Measurements from ENCODE around the gene CRYBG1. TPM values are rescaled to one million over a fixed set of nuclear protein-coding genes. Genes with fewer than 3 reads are reported as not detected.

Gene CRYBG1
- total and polyA plus RNA-seq, 2 donors: 12.2 to 22.2 TPM

- Histone ChIP-seq H3K9me3 (ENCODE audit: control insufficient read depth in 2 of 2, insufficient read depth in 1 of 2, low read length in 1 of 2) (no peaks in the 10 kb centered on the region), H3K4me3 (ENCODE audit: low read length in 2 of 2) (no peak overlapping the region), H3K36me3 (ENCODE audit: control insufficient read depth in 2 of 2, insufficient read depth in 2 of 2, low read length in 1 of 2) (no peaks in the 10 kb centered on the region), H3K4me1 (ENCODE audit: control insufficient read depth in 2 of 2, insufficient read depth in 2 of 2, low read length in 2 of 2) (peaks cover 3 to 4% of the 10 kb centered on the region in 2 donors), H3K27ac (ENCODE audit: low read depth in 1 of 2, low read length in 1 of 2) (no peak overlapping the region), H3K27me3 (ENCODE audit: control insufficient read depth in 2 of 2, insufficient read depth in 1 of 2, low read length in 1 of 2) (no peaks in the 10 kb centered on the region)
- 97% methylated on average over 5 of the region's 5 CpGs for WGBS
- DNase-seq (ENCODE audit: low read depth in 6 of 9, low spot score in 9 of 9): no peak
Observed at GRCh38 chr6:106474466-106474865, 113.9 kb downstream of the CRYBG1 start.

- no peak for DNase-seq (ENCODE audit: low read depth in 6 of 9, low spot score in 9 of 9)
- H3K9me3 ChIP-seq (ENCODE audit: control insufficient read depth in 2 of 2, insufficient read depth in 1 of 2, low read length in 1 of 2): no peaks in the 10 kb centered on the region
- 93% methylated on average over 6 of the region's 6 CpGs for WGBS
- no peak overlapping the region for H3K27ac ChIP-seq (ENCODE audit: low read depth in 1 of 2, low read length in 1 of 2)
- H3K4me3 ChIP-seq (ENCODE audit: low read length in 2 of 2): no peak overlapping the region
- H3K36me3 ChIP-seq (ENCODE audit: control insufficient read depth in 2 of 2, insufficient read depth in 2 of 2, low read length in 1 of 2): no peaks in the 10 kb centered on the region
- no peaks in the 10 kb centered on the region for H3K27me3 ChIP-seq (ENCODE audit: control insufficient read depth in 2 of 2, insufficient read depth in 1 of 2, low read length in 1 of 2)
- peaks cover 3 to 4% of the 10 kb centered on the region in 2 donors for H3K4me1 ChIP-seq (ENCODE audit: control insufficient read depth in 2 of 2, insufficient read depth in 2 of 2, low read length in 2 of 2)
Observed at GRCh38 chr6:106475284-106475683, 114.8 kb downstream of the CRYBG1 start.

GRCh38 chr6:106476331-106477105 is 116.0 kb downstream of the CRYBG1 start:
- Histone ChIP-seq H3K9me3 (ENCODE audit: control insufficient read depth in 2 of 2, insufficient read depth in 1 of 2, low read length in 1 of 2) (no peaks in the 10 kb centered on the region), H3K36me3 (ENCODE audit: control insufficient read depth in 2 of 2, insufficient read depth in 2 of 2, low read length in 1 of 2) (no peaks in the 10 kb centered on the region), H3K27ac (ENCODE audit: low read depth in 1 of 2, low read length in 1 of 2) (no peak overlapping the region), H3K4me1 (ENCODE audit: control insufficient read depth in 2 of 2, insufficient read depth in 2 of 2, low read length in 2 of 2) (peaks cover 3 to 4% of the 10 kb centered on the region in 2 donors), H3K27me3 (ENCODE audit: control insufficient read depth in 2 of 2, insufficient read depth in 1 of 2, low read length in 1 of 2) (no peaks in the 10 kb centered on the region), H3K4me3 (ENCODE audit: low read length in 2 of 2) (no peak overlapping the region)
- 97% methylated on average over 2 of the region's 2 CpGs for WGBS
- DNase-seq (ENCODE audit: low read depth in 6 of 9, low spot score in 9 of 9): no peak

- Histone ChIP-seq H3K36me3 (ENCODE audit: control insufficient read depth in 2 of 2, insufficient read depth in 2 of 2, low read length in 1 of 2) (no peaks in the 10 kb centered on the region), H3K9me3 (ENCODE audit: control insufficient read depth in 2 of 2, insufficient read depth in 1 of 2, low read length in 1 of 2) (no peaks in the 10 kb centered on the region), H3K4me3 (ENCODE audit: low read length in 2 of 2) (no peak overlapping the region), H3K27ac (ENCODE audit: low read depth in 1 of 2, low read length in 1 of 2) (no peak overlapping the region), H3K27me3 (ENCODE audit: control insufficient read depth in 2 of 2, insufficient read depth in 1 of 2, low read length in 1 of 2) (no peaks in the 10 kb centered on the region), H3K4me1 (ENCODE audit: control insufficient read depth in 2 of 2, insufficient read depth in 2 of 2, low read length in 2 of 2) (peaks cover 3 to 4% of the 10 kb centered on the region in 2 donors)
- DNase-seq (ENCODE audit: low read depth in 6 of 9, low spot score in 9 of 9): peak in 1 of 9 donors; percentile 5
- WGBS: 29% methylated on average over 3 of the region's 3 CpGs
Observed at GRCh38 chr6:106477146-106477545, 116.6 kb downstream of the CRYBG1 start.

- H3K27ac ChIP-seq (ENCODE audit: low read depth in 1 of 2, low read length in 1 of 2): no peak overlapping the region
- H3K36me3 ChIP-seq (ENCODE audit: control insufficient read depth in 2 of 2, insufficient read depth in 2 of 2, low read length in 1 of 2): no peaks in the 10 kb centered on the region
- H3K4me3 ChIP-seq (ENCODE audit: low read length in 2 of 2): no peak overlapping the region
- no peaks in the 10 kb centered on the region for H3K9me3 ChIP-seq (ENCODE audit: control insufficient read depth in 2 of 2, insufficient read depth in 1 of 2, low read length in 1 of 2)
- no peaks in the 10 kb centered on the region for H3K27me3 ChIP-seq (ENCODE audit: control insufficient read depth in 2 of 2, insufficient read depth in 1 of 2, low read length in 1 of 2)
- WGBS: 51% methylated on average over 6 of the region's 6 CpGs
- peaks cover 3 to 4% of the 10 kb centered on the region in 2 donors for H3K4me1 ChIP-seq (ENCODE audit: control insufficient read depth in 2 of 2, insufficient read depth in 2 of 2, low read length in 2 of 2)
- DNase-seq (ENCODE audit: low read depth in 6 of 9, low spot score in 9 of 9): peak in 2 of 9 donors; percentile 9 to 13
Observed at GRCh38 chr6:106477790-106478189, 117.3 kb downstream of the CRYBG1 start.

GRCh38 chr6:106486236-106486635 is 125.7 kb downstream of the CRYBG1 start:
- Histone ChIP-seq H3K27ac (ENCODE audit: low read depth in 1 of 2, low read length in 1 of 2) (no peak overlapping the region), H3K36me3 (ENCODE audit: control insufficient read depth in 2 of 2, insufficient read depth in 2 of 2, low read length in 1 of 2) (no peaks in the 10 kb centered on the region), H3K27me3 (ENCODE audit: control insufficient read depth in 2 of 2, insufficient read depth in 1 of 2, low read length in 1 of 2) (no peaks in the 10 kb centered on the region), H3K4me3 (ENCODE audit: low read length in 2 of 2) (no peak overlapping the region), H3K9me3 (ENCODE audit: control insufficient read depth in 2 of 2, insufficient read depth in 1 of 2, low read length in 1 of 2) (no peaks in the 10 kb centered on the region), H3K4me1 (ENCODE audit: control insufficient read depth in 2 of 2, insufficient read depth in 2 of 2, low read length in 2 of 2) (no peaks in the 10 kb centered on the region)
- DNase-seq (ENCODE audit: low read depth in 6 of 9, low spot score in 9 of 9): no peak
- 99% methylated on average over 1 of the region's 1 CpG for WGBS

GRCh38 chr6:106488494-106489370 is 128.2 kb downstream of the CRYBG1 start:
- Histone ChIP-seq H3K27me3 (ENCODE audit: control insufficient read depth in 2 of 2, insufficient read depth in 1 of 2, low read length in 1 of 2) (no peaks in the 10 kb centered on the region), H3K36me3 (ENCODE audit: control insufficient read depth in 2 of 2, insufficient read depth in 2 of 2, low read length in 1 of 2) (no peaks in the 10 kb centered on the region), H3K9me3 (ENCODE audit: control insufficient read depth in 2 of 2, insufficient read depth in 1 of 2, low read length in 1 of 2) (no peaks in the 10 kb centered on the region), H3K4me1 (ENCODE audit: control insufficient read depth in 2 of 2, insufficient read depth in 2 of 2, low read length in 2 of 2) (no peaks in the 10 kb centered on the region), H3K4me3 (ENCODE audit: low read length in 2 of 2) (no peak overlapping the region), H3K27ac (ENCODE audit: low read depth in 1 of 2, low read length in 1 of 2) (no peak overlapping the region)
- whole genome bisulfite sequencing: 69% methylated on average over 4 of the region's 4 CpGs
- DNase-seq (ENCODE audit: low read depth in 6 of 9, low spot score in 9 of 9): no peak

GRCh38 chr6:106490030-106490429 is 129.5 kb downstream of the CRYBG1 start:
- H3K27ac ChIP-seq (ENCODE audit: low read depth in 1 of 2, low read length in 1 of 2): no peak overlapping the region
- no peaks in the 10 kb centered on the region for H3K36me3 ChIP-seq (ENCODE audit: control insufficient read depth in 2 of 2, insufficient read depth in 2 of 2, low read length in 1 of 2)
- DNase-seq (ENCODE audit: low read depth in 6 of 9, low spot score in 9 of 9): no peak
- no peaks in the 10 kb centered on the region for H3K4me1 ChIP-seq (ENCODE audit: control insufficient read depth in 2 of 2, insufficient read depth in 2 of 2, low read length in 2 of 2)
- WGBS: 91% methylated on average over 1 of the region's 1 CpG
- H3K9me3 ChIP-seq (ENCODE audit: control insufficient read depth in 2 of 2, insufficient read depth in 1 of 2, low read length in 1 of 2): no peaks in the 10 kb centered on the region
- H3K4me3 ChIP-seq (ENCODE audit: low read length in 2 of 2): no peak overlapping the region
- no peaks in the 10 kb centered on the region for H3K27me3 ChIP-seq (ENCODE audit: control insufficient read depth in 2 of 2, insufficient read depth in 1 of 2, low read length in 1 of 2)

GRCh38 chr6:106490436-106490835 is 129.9 kb downstream of the CRYBG1 start:
- Histone ChIP-seq H3K27ac (ENCODE audit: low read depth in 1 of 2, low read length in 1 of 2) (no peak overlapping the region), H3K27me3 (ENCODE audit: control insufficient read depth in 2 of 2, insufficient read depth in 1 of 2, low read length in 1 of 2) (no peaks in the 10 kb centered on the region), H3K36me3 (ENCODE audit: control insufficient read depth in 2 of 2, insufficient read depth in 2 of 2, low read length in 1 of 2) (no peaks in the 10 kb centered on the region), H3K4me3 (ENCODE audit: low read length in 2 of 2) (no peak overlapping the region), H3K4me1 (ENCODE audit: control insufficient read depth in 2 of 2, insufficient read depth in 2 of 2, low read length in 2 of 2) (no peaks in the 10 kb centered on the region), H3K9me3 (ENCODE audit: control insufficient read depth in 2 of 2, insufficient read depth in 1 of 2, low read length in 1 of 2) (no peaks in the 10 kb centered on the region)
- DNase-seq (ENCODE audit: low read depth in 6 of 9, low spot score in 9 of 9): no peak
- 92% methylated on average over 1 of the region's 1 CpG for WGBS
